Nephron (organoid): ENCODE results near the gene TPTE.
"Not testable (repeated sequence)": the region's sequence is repeated elsewhere in the genome, so short reads cannot be mapped to it uniquely, and the experiment has no call there.

ENCODE experiments used
- H3K27ac Mint-ChIP-seq, 3 experiments: 2 replicates each; pipeline ENCODE4 v1.8.0; 2020; ENCODE audit warnings: mixed read lengths in 3 of 3, mild to moderate bottlenecking in 2 of 3, moderate library complexity in 1 of 3
- H3K27me3 Mint-ChIP-seq: 2 replicates; pipeline ENCODE4 v1.8.0; 2021; ENCODE audit warnings: low read depth, mild to moderate bottlenecking, moderate library complexity, mixed read lengths
- H3K36me3 Mint-ChIP-seq: 2 replicates; pipeline ENCODE4 v1.8.0; 2020; ENCODE audit warnings: low read depth, mixed read lengths
- H3K4me1 Mint-ChIP-seq: 2 replicates; pipeline ENCODE4 v1.8.0; 2020; ENCODE audit warnings: mixed read lengths
- H3K4me3 Mint-ChIP-seq, 3 experiments: 2 replicates each; pipeline ENCODE4 v1.8.0; 2020; ENCODE audit warnings: mild to moderate bottlenecking in 3 of 3, mixed read lengths in 3 of 3, moderate library complexity in 2 of 3
- H3K9me3 Mint-ChIP-seq: 2 replicates; pipeline ENCODE4 v1.8.0; 2020; ENCODE audit warnings: mixed read lengths
- CTCF ChIP-seq, 3 experiments: fragments of 200-600 bp; sonication (generic); IDR thresholded peaks; one replicate each; pipeline ENCODE4 v1.5.0; 2021; ENCODE audit warnings: antibody characterized with exemption in 3 of 3; ENCODE audit not compliant: unreplicated experiment in 3 of 3

The TPTE gene

GRCh38 chr21:10521091-10521598, at the start of gene TPTE:
TPTE (plus strand) TSS chr21:10521583; CDS start chr21:10538724, 17,141 bp downstream.
- Mint-ChIP-seq H3K4me3 (no peak within 1 kb of the TSS), H3K36me3 (peaks cover 12% of the 10 kb centered on the region), H3K27ac (no peak within 1 kb of the TSS), H3K27me3 (no peaks in the 10 kb centered on the region), H3K9me3 (peaks cover 61% of the 10 kb centered on the region), H3K4me1 (no peaks in the 10 kb centered on the region)
- TF ChIP-seq CTCF (IDR thresholded peaks at IDR 0.05; ENCODE audit: unreplicated experiment in 3 of 3) = no peak

GRCh38 chr21:10471999-10472398, 49.4 kb upstream of the TPTE start:
- H3K27ac Mint-ChIP-seq, H3K9me3 Mint-ChIP-seq, H3K4me3 Mint-ChIP-seq, H3K4me1 Mint-ChIP-seq, H3K36me3 Mint-ChIP-seq, H3K27me3 Mint-ChIP-seq: not testable (repeated sequence)

GRCh38 chr21:10477794-10478193, 43.6 kb upstream of the TPTE start:
- not testable (repeated sequence) for H3K27me3 Mint-ChIP-seq, H3K36me3 Mint-ChIP-seq, H3K27ac Mint-ChIP-seq, H3K4me3 Mint-ChIP-seq, H3K4me1 Mint-ChIP-seq
- peaks cover 29% of the 10 kb centered on the region for H3K9me3 Mint-ChIP-seq

- H3K36me3 Mint-ChIP-seq, H3K4me1 Mint-ChIP-seq, H3K27ac Mint-ChIP-seq, H3K27me3 Mint-ChIP-seq, H3K4me3 Mint-ChIP-seq: not testable (repeated sequence)
- peaks cover 35% of the 10 kb centered on the region for H3K9me3 Mint-ChIP-seq
Measured at GRCh38 chr21:10479875-10480274, 41.5 kb upstream of the TPTE start.

- H3K4me3 Mint-ChIP-seq, H3K4me1 Mint-ChIP-seq, H3K36me3 Mint-ChIP-seq, H3K27ac Mint-ChIP-seq, H3K27me3 Mint-ChIP-seq: not testable (repeated sequence)
- peaks cover 30% of the 10 kb centered on the region for H3K9me3 Mint-ChIP-seq
Measured at GRCh38 chr21:10484864-10485263, 36.5 kb upstream of the TPTE start.

- peaks cover 13% of the 10 kb centered on the region for H3K9me3 Mint-ChIP-seq
Measured at GRCh38 chr21:10490453-10490852, 30.9 kb upstream of the TPTE start.

GRCh38 chr21:10511116-10511515, 10.3 kb upstream of the TPTE start:
- Mint-ChIP-seq H3K27me3 (no peaks in the 10 kb centered on the region), H3K9me3 (peaks cover 32% of the 10 kb centered on the region), H3K27ac (no peak overlapping the region), H3K36me3 (no peaks in the 10 kb centered on the region), H3K4me3 (no peak overlapping the region), H3K4me1 (no peaks in the 10 kb centered on the region)
- no peak for TF ChIP-seq CTCF (IDR thresholded peaks at IDR 0.05; ENCODE audit: unreplicated experiment in 3 of 3)

More at GRCh38 chr21:10490453-10490852, 30.9 kb upstream of the TPTE start:
- H3K4me3 Mint-ChIP-seq, H3K36me3 Mint-ChIP-seq, H3K27ac Mint-ChIP-seq, H3K4me1 Mint-ChIP-seq, H3K27me3 Mint-ChIP-seq: not testable (repeated sequence)

GRCh38 chr21:10516889-10517288, 4.5 kb upstream of the TPTE start:
- H3K27me3 Mint-ChIP-seq, H3K4me1 Mint-ChIP-seq, H3K27ac Mint-ChIP-seq, H3K4me3 Mint-ChIP-seq: not testable (repeated sequence)
- Mint-ChIP-seq H3K9me3 (peaks cover 54% of the 10 kb centered on the region), H3K36me3 (peaks cover 12% of the 10 kb centered on the region)

- Mint-ChIP-seq H3K9me3 (peaks cover 60% of the 10 kb centered on the region), H3K36me3 (peaks cover 12% of the 10 kb centered on the region)
- not testable (repeated sequence) for H3K27ac Mint-ChIP-seq, H3K4me3 Mint-ChIP-seq, H3K4me1 Mint-ChIP-seq, H3K27me3 Mint-ChIP-seq
Measured at GRCh38 chr21:10517904-10518303, 3.5 kb upstream of the TPTE start.

GRCh38 chr21:10521835-10522500, 585 bp downstream of the TPTE start:
- H3K27ac Mint-ChIP-seq, H3K4me3 Mint-ChIP-seq, H3K27me3 Mint-ChIP-seq, H3K4me1 Mint-ChIP-seq: not testable (repeated sequence)
- Mint-ChIP-seq H3K9me3 (peaks cover 56% of the 10 kb centered on the region), H3K36me3 (peaks cover 12% of the 10 kb centered on the region)
